GM13977 (cell line): Measurements from ENCODE around the gene PCSK2.

ENCODE experiments used
- DNase-seq: peaks from one replicate; pipeline ENCODE4 v3.0.0; 2012; ENCODE audit warnings: low spot score
- in situ Hi-C: fragments of 300-500 bp; cut with MboI; formaldehyde crosslinking; loops from one replicate; pipeline ENCODE4 v1.12.0; 2022; ENCODE audit warnings: low sequenced_read_pairs, low pct_unique_long_range_greater_than_20kb, mixed read lengths, inconsistent platforms; ENCODE audit not compliant: unreplicated experiment
- TF ChIP-seq, protein P1 (sequence below): IDR thresholded peaks from 2 replicates; pipeline ENCODE4 v1.5.1; 2012; ENCODE audit warnings: mild to moderate bottlenecking, control low read depth; ENCODE audit not compliant: insufficient read depth; ENCODE audit errors: extremely low read depth, missing control alignments

The PCSK2 gene

GRCh38 chr20:17473659-17474058 is 246.8 kb downstream of the PCSK2 start:
- TF ChIP-seq, protein P1, sequence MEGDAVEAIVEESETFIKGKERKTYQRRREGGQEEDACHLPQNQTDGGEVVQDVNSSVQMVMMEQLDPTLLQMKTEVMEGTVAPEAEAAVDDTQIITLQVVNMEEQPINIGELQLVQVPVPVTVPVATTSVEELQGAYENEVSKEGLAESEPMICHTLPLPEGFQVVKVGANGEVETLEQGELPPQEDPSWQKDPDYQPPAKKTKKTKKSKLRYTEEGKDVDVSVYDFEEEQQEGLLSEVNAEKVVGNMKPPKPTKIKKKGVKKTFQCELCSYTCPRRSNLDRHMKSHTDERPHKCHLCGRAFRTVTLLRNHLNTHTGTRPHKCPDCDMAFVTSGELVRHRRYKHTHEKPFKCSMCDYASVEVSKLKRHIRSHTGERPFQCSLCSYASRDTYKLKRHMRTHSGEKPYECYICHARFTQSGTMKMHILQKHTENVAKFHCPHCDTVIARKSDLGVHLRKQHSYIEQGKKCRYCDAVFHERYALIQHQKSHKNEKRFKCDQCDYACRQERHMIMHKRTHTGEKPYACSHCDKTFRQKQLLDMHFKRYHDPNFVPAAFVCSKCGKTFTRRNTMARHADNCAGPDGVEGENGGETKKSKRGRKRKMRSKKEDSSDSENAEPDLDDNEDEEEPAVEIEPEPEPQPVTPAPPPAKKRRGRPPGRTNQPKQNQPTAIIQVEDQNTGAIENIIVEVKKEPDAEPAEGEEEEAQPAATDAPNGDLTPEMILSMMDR: no peak
- DNase-seq: no peak
- in situ Hi-C loops: no loop called here

DNA sequence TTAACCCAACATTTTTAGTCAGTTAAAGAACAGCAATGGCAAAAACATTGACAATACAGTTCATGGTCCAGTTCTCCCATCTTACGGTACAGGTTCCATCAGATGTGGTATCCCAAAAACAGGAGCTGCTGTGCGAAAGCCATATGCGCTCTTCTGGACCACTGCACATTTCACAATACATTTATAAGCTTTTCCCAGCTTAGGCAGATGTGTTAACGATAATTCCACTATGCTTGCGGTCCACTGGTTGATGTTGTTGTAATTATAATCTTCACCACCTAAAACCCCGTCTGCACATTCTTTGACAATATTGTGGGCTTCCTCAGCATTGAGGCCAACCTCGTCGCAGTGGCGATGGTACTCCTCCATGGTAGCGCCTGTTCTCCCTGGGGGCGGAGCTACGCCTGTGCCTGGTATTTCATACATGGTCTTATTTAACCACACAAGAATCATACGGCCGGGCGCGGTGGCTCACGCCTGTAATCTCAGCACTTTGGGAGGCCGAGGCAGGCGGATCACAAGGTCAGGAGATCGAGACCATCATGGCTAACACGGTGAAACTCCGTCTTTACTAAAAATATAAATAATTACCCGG is 252.3 kb downstream of the PCSK2 start:
- no peak for DNase-seq
- TF ChIP-seq, protein P1: no peak
- in situ Hi-C loops: no loop called here

DNA sequence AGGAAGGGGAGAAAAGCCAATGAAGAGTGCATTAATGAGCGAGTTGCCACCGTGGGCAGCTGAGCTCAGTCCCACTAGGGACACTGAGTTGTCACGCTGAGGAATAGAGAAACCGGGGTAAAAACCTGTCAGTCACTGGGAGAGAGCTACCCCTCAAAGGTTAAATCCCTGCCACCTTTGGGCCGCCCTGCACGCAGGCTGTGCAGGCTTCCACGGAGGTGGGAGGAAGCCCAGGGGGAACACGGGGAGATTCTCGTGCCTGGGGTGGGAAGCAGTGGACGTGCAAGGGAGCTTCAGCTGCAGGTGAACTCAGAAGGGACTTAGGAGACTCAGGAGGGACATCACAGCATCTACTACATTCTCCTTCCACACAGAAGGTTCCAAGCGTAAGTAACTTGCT is 253.9 kb downstream of the PCSK2 start:
- in situ Hi-C loops: no loop called here
- DNase-seq: no peak
- TF ChIP-seq, protein P1: no peak

GRCh38 chr20:17481661-17482060 is 254.8 kb downstream of the PCSK2 start:
- in situ Hi-C loops: no loop called here
- DNase-seq: no peak

GRCh38 chr20:17482536-17482935 is 255.7 kb downstream of the PCSK2 start:
- in situ Hi-C loops: no loop called here
- DNase-seq: no peak
- TF ChIP-seq, protein P1: no peak

More at GRCh38 chr20:17481661-17482060, 254.8 kb downstream of the PCSK2 start:
- TF ChIP-seq, protein P1: no peak

DNA sequence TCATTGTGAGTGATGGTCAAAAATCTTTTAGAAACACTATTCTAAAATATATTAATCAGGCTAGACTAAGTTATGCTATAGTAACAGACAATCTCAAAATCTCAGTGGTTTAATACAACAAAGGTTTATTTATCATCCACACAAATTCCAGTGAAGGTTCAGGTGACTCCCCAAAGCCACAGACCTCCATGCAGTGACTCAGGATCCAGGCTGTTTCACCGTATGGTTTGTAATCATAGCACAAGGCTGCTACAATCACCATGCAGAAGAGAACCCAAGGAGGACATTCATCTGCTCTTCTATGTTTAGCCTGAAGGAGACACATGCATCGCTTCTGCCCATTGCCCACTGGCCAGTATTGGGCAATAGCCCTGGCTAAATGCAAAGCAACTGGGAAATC is 258.2 kb downstream of the PCSK2 start:
- TF ChIP-seq, protein P1: no peak
- DNase-seq: no peak
- in situ Hi-C loops: no loop called here
